Glomerular visceral epithelial cell (primary cell): ENCODE data around the gene NDC1.
"Not testable (repeated sequence)": the region's sequence is repeated elsewhere in the genome, so short reads cannot be mapped to it uniquely, and the experiment has no call there.

Experiments
- DNase-seq: peaks from one replicate; pipeline ENCODE4 v3.0.0-alpha.2; 2016; ENCODE audit errors: extremely low spot score

The NDC1 gene

GRCh38 chr1:53826367-53826766 is 11.7 kb downstream of the NDC1 start:
- DNase-seq: no peak

GRCh38 chr1:53825306-53825705 is 12.8 kb downstream of the NDC1 start:
- no peak for DNase-seq

- no peak for DNase-seq
Measured at GRCh38 chr1:53822931-53823330, 15.2 kb downstream of the NDC1 start.

- no peak for DNase-seq
Measured at GRCh38 chr1:53821380-53821779, 16.7 kb downstream of the NDC1 start.

- DNase-seq: no peak
Measured at GRCh38 chr1:53819387-53819786, 18.7 kb downstream of the NDC1 start.

- not testable (repeated sequence) for DNase-seq
Measured at GRCh38 chr1:53816584-53816983, 21.5 kb downstream of the NDC1 start.

- DNase-seq: not testable (repeated sequence)
Measured at GRCh38 chr1:53815484-53815883, 22.6 kb downstream of the NDC1 start.

GRCh38 chr1:53811414-53811851 is 26.7 kb downstream of the NDC1 start:
- DNase-seq: peak; percentile 30

GRCh38 chr1:53810497-53810896 is 27.6 kb downstream of the NDC1 start:
- DNase-seq: no peak

- DNase-seq: no peak
Measured at GRCh38 chr1:53810007-53810406, 28.1 kb downstream of the NDC1 start.

GRCh38 chr1:53807916-53808315 is 30.2 kb downstream of the NDC1 start:
- DNase-seq: no peak

GRCh38 chr1:53804791-53805505 is 33.1 kb downstream of the NDC1 start:
- DNase-seq: no peak

GRCh38 chr1:53804181-53804580 is 33.9 kb downstream of the NDC1 start:
- DNase-seq: no peak

- DNase-seq: no peak
Measured at GRCh38 chr1:53800621-53801020, 37.5 kb downstream of the NDC1 start.

- no peak for DNase-seq
Measured at GRCh38 chr1:53799141-53799540, 39.0 kb downstream of the NDC1 start.

- DNase-seq: no peak
Measured at GRCh38 chr1:53792806-53793205, 45.3 kb downstream of the NDC1 start.

- DNase-seq: no peak
Measured at GRCh38 chr1:53787655-53788054, 50.4 kb downstream of the NDC1 start.

- no peak for DNase-seq
Measured at GRCh38 chr1:53783056-53783455, 55.0 kb downstream of the NDC1 start.

- DNase-seq: no peak
Measured at GRCh38 chr1:53781654-53782053, 56.4 kb downstream of the NDC1 start.

- no peak for DNase-seq
Measured at GRCh38 chr1:53777272-53777671, 60.8 kb downstream of the NDC1 start.

GRCh38 chr1:53771648-53772047 is 66.4 kb downstream of the NDC1 start:
- no peak for DNase-seq

- DNase-seq: no peak
Measured at GRCh38 chr1:53769780-53770179, 68.3 kb downstream of the NDC1 start.

- no peak for DNase-seq
Measured at GRCh38 chr1:53769184-53769583, 68.9 kb downstream of the NDC1 start.

GRCh38 chr1:53766831-53767405 is 71.2 kb downstream of the NDC1 start:
- no peak for DNase-seq
